ENCODE measurements around the gene DPYSL4.

The DPYSL4 gene

DNA sequence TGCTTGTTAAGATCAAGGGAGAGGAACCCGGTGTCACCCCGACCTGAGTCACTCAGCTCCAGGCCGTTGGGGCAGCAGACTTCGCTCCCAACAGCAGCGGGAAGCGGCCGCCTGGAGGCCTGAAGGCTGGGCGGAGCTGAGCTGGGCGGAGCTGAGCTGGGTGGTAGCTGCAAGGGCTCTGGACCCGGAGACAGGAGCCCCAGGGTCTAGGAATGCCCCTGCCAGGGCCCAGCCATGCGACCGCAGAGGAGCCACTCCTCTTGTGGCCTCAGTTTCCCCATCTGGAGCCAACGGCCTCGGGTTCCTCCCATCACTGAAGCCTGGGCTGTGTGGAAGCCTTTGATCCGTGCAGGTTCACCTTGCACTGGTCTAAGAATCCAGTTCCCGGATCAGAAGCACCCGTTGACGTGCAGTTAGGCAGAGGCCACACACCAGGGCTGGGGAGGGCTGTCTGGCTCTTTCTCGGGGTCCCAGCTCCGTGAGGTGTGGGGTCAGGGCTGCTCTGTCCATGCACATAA is 21.9 kb upstream of the DPYSL4 start:
- no peak overlapping the region for H3K4me3 ChIP-seq (ENCODE audit: low read length)
- no peak for TF ChIP-seq ZNF274 (IDR thresholded peaks at IDR 0.05; ENCODE audit: low read depth, low read length)

DNA sequence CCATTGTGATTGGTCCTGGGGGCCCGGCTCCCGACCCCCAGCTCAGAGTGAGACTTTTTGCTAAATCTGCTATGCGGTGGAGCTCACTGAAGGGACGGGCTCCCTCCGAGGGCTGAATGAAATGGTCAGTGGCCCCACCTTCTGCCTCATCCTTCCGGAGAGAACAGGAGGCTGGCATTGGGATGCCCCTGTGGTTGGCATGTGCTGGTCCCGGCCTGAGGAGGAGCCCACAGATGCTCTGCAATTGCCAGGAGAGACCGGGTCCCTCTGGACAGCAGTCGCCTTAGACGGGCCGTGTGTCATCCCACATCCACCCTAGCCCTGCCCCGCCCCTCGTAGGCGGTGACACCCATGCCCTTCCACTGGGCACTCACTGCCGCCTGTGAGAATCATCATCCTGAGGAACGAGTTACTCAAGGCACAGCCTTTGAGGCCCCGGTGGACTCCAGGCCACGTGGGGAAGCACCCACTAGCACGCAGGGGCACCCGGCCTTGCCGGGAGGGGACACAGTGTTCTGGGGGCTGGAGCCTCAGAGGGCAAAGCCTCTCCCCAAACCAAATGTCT is 21.2 kb upstream of the DPYSL4 start:
- TF ChIP-seq ZNF274 (IDR thresholded peaks at IDR 0.05; ENCODE audit: low read depth, low read length), result no peak
- H3K4me3 ChIP-seq (ENCODE audit: low read length), result no peak overlapping the region

- no peak for TF ChIP-seq ZNF274 (IDR thresholded peaks at IDR 0.05; ENCODE audit: low read depth, low read length)
- H3K4me3 ChIP-seq (ENCODE audit: low read length), result no peak overlapping the region
Measured at GRCh38 chr10:132166216-132166950, 20.4 kb upstream of the DPYSL4 start.

DNA sequence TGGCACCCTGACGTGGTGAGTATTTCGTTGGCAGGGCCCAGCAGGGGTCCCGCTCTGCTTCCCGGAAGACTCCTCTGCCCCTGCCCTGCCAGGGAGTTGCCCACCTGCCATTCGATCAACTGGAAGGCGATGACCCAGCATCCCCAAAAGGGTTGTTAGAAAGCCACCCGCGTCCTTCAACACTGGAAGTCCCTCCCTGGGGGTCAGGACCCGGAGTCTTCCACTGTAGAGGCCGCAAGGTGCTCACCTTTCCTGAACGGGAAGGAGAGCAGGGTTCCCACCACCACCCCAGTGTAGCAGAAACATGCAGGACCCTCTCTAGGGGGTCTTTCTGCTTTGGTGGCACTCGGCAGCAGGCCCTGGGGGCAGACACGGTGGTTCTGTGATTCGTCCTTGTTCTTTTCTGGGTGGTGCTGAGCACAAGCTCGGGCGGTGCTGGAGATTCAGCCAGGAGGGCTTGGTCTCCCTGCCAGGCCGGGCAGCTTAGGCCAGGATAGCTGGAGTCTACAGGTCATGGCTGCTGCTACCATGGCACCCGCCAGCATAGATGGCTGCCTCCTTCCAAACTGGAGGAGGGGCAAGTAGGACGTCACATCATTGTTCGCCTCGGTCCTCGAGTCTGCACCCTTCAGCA is 19.6 kb upstream of the DPYSL4 start:
- no peak for TF ChIP-seq ZNF274 (IDR thresholded peaks at IDR 0.05; ENCODE audit: low read depth, low read length)
- H3K4me3 ChIP-seq (ENCODE audit: low read length), result no peak overlapping the region

GRCh38 chr10:132167976-132168375 is 18.8 kb upstream of the DPYSL4 start:
- no peak overlapping the region for H3K4me3 ChIP-seq (ENCODE audit: low read length)
- TF ChIP-seq ZNF274 (IDR thresholded peaks at IDR 0.05; ENCODE audit: low read depth, low read length), result no peak

- no peak for TF ChIP-seq ZNF274 (IDR thresholded peaks at IDR 0.05; ENCODE audit: low read depth, low read length)
Measured at GRCh38 chr10:132168571-132169030, 18.1 kb upstream of the DPYSL4 start.

DNA sequence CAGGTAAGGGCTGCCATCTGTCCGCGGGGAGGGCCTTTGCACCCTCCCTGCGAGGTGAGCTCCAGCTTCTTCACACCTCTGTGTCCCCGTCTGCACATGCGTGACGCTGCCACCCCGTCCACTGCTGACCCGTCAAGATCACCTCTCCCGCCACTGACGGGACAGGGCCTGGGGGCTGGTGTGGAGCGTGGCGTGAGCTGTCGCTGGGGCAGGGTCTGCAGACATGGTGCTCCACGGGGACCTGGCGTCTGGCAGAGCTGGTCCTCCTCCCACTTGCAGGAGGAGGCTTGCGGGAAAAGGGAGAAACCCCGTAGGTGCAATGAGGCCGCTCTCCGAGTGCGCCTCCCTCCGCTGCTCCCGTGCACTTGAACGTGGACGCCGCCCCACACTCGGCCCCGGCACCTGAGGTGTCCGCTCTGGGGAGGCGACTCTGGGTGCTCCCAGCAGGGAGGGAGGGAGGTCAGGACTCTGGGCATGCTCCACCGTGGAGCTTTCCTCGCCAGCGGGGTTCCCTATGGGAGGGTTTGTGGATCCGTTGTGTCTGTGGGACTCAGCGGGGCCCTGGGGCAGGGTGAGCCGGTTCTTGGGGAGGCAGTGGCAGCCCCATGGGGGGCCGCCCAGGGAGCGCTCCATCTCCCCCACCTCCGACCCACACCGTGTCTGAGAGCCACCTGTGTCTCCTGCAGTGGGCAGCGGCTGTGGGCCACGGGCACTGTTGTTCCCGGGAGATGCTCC is 17.6 kb upstream of the DPYSL4 start:
- no peak overlapping the region for H3K4me3 ChIP-seq (ENCODE audit: low read length)
- no peak for TF ChIP-seq ZNF274 (IDR thresholded peaks at IDR 0.05; ENCODE audit: low read depth, low read length)

More at GRCh38 chr10:132168571-132169030, 18.1 kb upstream of the DPYSL4 start:
- H3K4me3 ChIP-seq (ENCODE audit: low read length), result no peak overlapping the region

GRCh38 chr10:132169766-132170560 is 16.8 kb upstream of the DPYSL4 start:
- H3K4me3 ChIP-seq (ENCODE audit: low read length), result no peak overlapping the region
- no peak for TF ChIP-seq ZNF274 (IDR thresholded peaks at IDR 0.05; ENCODE audit: low read depth, low read length)

DNA sequence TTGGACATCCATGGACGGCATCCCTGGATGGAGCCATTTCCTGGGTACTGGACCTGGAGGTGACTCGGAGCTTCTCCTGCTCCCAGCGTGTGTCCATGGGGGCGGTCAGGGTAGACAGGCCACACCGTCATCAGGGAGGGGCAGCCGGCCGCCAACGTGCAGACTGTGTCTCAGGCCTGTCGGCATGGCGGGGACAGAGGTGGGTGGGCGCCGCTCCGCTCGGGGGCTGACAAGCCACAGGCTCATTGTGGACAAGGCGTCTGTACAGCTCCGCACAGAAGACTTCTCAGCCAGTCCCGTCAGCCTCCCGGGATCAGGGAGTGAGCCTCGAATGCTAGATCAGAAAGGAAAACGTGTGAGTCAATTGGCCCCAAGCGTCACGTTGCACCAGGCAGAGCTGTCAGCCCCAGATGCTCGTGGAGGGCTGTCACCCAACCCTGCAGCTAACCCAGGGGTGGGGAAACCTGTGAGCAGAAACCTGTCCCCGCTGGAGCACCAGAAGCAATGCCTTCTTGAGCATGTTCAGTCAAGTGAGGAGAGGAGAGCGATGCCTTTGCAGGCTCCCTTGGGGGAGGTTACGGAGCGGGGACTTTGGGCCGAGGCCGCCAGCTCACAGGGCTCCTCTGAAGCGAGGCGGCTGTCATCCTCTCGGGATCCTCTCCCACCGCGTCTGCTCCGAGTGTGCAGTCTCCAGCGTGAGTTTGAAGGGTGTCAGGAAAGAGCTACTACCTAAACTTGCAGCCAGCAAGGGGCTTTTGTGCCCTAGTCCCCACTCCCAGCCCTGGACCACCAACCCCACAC is 16.0 kb upstream of the DPYSL4 start:
- no peak overlapping the region for H3K4me3 ChIP-seq (ENCODE audit: low read length)
- no peak for TF ChIP-seq ZNF274 (IDR thresholded peaks at IDR 0.05; ENCODE audit: low read depth, low read length)

- no peak for TF ChIP-seq ZNF274 (IDR thresholded peaks at IDR 0.05; ENCODE audit: low read depth, low read length)
- H3K4me3 ChIP-seq (ENCODE audit: low read length), result no peak overlapping the region
Measured at GRCh38 chr10:132172091-132173066, 14.4 kb upstream of the DPYSL4 start.

DNA sequence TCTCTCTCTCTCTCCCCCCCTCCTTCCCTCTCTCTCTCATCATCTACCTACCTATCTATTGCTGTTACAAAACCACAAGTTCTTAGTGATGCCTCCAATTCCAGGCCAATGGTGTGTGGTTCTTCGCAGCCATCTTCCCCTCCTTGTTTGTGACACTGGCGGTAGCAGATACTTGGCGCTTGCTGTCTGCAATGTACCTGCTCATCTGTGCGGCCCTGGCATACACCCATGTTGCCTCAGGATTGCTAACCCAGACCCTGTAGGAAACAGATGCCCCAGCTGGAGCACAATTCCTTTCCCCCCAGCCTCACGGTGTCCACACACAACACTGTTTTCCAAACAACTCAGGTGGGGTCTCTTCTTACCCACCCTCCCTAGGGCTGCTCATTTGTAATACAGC is 13.6 kb upstream of the DPYSL4 start:
- TF ChIP-seq ZNF274 (IDR thresholded peaks at IDR 0.05; ENCODE audit: low read depth, low read length), result no peak

DNA sequence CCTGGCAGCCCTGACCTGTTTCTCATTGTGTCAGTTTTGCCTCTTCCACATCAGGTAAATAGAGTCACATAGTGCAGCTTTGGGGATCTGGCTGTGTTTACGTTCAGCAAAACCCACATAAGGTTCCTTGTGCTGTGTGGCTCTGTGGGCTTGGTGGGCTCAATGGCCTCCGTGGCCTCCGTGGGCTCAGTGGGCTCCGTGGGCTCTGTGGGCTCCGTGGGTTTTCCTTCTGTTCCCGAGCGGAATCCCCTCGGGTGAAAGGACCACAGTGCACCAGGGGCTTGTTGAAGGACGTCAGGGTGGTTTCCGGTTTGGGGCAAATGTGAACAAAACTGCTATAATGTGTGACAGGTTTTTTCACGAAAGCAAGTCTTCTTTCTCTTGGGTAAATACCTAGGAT is 12.5 kb upstream of the DPYSL4 start:
- no peak for TF ChIP-seq ZNF274 (IDR thresholded peaks at IDR 0.05; ENCODE audit: low read depth, low read length)
- H3K4me3 ChIP-seq (ENCODE audit: low read length), result no peak overlapping the region

More for the DNA sequence above, 13.6 kb upstream of the DPYSL4 start:
- H3K4me3 ChIP-seq (ENCODE audit: low read length), result no peak overlapping the region

All from GM08714 (cell line).